HG03457 (cell line): ENCODE results near the gene SOHLH1.

Source experiments
- ATAC-seq: cut with Tn5 transposase; IDR thresholded peaks from one replicate; pipeline ENCODE4 v1.9.1; 2021; ENCODE audit warnings: moderate number of reproducible peaks; ENCODE audit not compliant: unreplicated experiment

Gene SOHLH1

DNA sequence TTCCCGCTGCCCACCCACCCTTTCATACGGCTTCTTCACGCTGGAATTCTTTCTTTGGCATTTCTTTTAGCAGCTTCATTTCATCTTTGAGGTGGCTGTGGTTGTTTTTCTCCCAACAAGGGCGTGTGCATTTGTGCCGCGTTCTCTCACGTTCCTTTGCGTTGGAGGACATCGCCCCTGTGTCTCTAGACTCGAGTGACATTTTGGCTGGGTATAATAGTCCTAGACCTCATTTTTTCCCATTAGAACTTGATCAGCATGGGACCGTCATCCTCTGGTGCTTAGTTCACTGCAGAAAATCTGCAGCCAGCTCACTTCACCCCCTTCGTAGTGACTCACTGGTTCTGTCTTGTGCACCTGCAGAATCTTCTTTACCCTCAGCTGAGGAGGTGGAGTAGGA, 32.2 kb upstream of the SOHLH1 start:
- no peak for ATAC-seq

DNA sequence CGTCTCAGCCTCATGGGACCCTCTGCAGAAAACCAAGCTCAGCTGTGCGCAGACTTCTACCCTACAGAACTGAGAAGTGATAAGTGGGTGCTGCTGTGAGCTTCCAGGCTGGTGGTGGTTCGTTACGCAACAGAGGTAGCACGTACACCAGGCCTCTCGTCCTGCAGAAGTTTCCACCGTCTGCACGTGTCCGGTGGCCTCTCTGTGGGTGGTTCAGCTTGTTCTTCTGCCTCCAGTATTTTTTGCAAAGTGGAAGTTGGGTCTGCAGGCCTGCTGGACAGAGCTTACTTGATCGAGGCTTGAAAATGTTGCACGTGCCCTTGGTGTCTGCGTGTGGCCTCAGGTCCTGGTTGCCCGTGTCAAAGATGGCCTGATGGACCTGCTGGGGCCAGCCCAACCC, 30.2 kb upstream of the SOHLH1 start:
- ATAC-seq, result no peak

DNA sequence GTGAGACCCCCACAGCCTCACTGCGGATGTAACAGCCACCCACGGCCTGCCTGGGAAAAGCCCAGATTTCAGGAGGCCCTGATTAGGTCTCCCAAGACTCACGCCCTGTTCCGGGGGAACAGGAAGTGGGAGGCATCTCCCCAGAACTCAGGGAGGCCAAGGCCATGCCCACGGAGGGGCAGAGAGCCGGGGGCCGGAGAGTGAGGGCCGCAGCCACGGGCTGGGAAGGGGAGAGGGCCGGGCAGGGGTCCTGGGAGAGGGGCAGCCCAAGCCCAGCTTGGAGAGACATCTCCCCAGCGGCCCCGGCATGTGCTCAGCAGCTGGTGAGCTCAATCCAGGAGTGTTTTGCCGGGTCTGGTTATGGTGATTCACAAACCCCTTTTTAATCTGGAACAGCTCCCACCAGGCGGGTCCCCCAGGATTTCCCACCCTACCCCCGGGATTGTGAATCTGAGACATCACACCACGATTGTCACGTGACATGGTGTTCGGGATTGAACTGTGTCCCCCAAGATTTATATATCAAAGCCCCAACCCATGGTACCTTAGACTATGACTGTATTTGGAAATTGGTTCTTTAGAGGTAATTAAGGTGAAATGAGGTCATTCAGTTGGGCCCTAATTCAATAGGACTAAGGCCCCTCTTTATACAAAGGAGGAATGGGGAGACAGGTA, 29.3 kb upstream of the SOHLH1 start:
- no peak for ATAC-seq

DNA sequence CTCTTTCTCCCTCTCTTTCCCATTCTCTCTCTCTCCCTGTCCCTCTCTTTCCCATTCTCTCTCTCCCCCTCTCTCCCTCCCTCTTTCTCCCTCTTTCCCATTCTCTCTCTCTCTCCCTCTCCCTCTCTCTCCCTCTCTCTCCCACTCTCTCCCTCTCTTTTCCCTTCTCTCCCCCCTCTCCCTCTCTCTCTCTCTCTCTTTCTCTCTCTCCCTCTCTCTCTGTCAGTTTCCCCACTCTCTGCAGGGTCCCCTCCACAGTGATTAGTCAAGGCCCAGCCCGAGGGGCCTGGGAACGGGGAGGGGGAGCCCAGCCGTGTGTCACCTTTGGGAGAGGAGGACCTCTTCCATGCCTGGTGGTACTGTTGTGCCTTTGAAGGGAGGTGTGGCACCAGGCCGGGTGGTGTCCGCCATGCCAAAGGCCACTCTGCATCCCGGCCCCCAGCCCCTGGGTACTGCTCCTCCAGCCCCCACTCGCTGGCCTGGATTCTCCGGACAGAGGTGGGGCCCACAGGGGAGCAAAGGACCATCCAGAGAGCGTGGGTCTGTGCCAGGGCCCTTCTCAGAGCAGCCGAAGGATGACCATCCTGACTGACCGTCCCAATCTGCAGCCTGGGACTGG, 28.1 kb upstream of the SOHLH1 start:
- no peak for ATAC-seq

DNA sequence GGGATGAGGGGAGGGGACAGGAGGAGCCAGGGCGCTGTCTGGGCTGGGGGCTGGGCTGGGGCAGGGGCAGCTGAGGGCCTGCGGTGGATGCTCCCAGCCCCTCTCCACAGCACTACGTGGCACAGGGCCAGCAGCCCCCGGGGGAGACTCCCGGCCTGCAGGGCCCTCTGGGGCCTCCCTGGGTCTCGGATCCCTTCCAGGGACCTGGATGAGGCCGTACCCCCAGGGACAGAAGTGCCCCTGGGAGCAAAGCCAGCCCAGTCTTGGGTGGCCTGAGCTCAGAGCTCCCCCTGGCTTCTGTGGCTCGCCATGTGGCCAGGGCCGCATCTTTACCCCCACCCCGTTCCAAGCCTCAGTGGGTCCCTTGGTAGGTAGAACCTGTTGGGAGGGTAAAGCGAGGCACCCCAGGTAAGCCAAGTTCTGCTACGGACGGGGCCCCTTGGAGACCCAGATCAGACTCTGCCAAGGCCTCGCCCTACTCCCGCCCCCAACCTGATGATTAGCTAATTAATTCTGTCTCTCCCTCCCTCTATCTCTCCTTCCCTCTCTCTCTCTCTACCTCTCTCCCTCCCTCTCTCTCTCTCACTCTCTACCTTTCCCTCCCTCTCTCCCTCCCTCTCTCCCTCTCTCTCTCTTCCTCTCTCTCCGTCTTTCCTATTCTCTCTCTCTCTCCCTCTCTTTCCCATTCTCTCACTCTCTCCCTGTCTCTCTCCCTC, 27.0 kb upstream of the SOHLH1 start:
- no peak for ATAC-seq

DNA sequence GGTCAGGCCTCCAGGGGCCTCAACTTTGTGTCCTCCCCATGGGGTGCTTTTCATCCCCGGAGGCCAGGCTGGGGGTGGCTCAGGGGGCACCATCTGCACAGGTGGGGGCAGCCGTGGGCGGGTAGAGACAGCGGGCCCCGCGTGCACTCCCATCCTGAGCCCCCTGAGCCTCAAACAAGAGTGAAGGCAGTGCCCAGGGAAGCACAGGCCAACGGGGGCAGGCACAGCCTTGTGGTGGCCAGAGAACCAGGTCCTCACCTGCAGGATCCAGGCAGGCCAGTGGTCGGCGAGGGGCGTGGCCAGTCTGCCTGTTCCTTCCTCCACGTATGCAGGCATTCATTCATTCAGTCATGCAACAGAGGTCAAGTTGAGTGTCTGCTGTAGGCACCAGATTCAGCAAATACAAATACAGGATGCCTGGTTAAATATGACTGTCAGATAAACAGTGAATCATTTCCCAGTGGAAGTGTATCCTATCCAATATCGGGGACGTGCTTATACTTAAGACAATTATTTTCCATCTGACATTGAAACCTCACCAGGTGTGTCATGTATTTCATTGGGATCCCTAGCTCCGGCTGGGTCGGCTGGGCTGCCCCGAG, 25.0 kb upstream of the SOHLH1 start:
- ATAC-seq, result no peak

DNA sequence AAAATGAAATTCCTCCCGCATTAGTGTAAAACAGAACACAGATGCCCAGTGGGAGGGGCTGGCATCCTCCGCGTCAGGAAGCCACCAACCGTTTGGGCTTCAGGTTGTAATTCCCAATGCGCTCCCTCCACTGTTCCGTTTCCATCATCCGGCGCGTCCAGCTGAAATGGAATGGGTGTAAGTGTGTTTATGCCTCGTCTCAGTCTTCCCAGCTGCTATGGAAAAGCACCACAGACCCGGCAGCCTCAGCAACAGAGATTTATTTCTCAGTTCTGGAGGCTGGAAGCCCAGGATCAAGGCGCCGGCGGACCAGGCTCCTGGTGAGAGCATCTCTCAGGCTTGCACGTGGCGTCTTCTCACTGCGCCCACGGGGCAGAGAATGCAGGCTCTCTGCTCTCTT, 23.1 kb upstream of the SOHLH1 start:
- no peak for ATAC-seq

DNA sequence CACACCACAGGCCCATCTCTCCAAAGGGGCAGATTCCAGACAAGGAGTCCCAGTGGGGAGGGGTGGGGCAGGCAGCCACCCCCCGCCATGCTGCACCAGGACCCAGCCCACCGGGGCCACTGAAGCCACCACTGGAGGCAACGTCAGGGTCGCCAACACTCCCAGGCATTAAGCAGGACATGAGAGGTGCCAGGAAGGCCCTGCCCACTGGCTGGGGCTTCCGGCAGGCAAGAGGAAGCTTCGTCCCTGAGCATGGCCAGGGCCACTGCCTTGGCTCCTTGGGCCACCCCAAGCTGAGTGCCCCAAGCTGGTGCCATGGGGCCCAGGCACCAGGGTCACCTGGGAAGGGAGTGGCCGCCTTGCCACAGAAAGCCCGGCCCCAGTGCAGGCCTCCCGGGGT, 20.2 kb upstream of the SOHLH1 start:
- no peak for ATAC-seq

DNA sequence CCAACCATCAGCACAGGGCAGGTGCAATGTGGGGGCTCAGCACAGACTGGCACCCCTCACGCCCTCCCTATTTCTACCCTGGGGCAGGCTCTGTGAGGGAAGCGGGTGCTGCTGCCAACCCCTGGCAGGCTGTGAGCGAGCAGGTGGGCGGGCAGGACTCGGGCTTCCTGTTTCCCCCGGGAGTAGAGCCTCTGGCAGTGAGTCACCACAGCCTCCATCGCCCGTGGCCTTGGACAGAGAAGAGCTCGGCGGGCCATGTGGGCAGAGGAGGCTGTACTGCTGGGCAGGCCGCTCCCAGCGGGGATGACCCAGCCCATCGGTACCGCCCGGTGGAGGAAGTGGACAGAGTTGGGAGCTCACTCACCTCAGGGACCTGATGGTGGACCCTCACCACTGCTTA, 19.3 kb upstream of the SOHLH1 start:
- ATAC-seq, result no peak

DNA sequence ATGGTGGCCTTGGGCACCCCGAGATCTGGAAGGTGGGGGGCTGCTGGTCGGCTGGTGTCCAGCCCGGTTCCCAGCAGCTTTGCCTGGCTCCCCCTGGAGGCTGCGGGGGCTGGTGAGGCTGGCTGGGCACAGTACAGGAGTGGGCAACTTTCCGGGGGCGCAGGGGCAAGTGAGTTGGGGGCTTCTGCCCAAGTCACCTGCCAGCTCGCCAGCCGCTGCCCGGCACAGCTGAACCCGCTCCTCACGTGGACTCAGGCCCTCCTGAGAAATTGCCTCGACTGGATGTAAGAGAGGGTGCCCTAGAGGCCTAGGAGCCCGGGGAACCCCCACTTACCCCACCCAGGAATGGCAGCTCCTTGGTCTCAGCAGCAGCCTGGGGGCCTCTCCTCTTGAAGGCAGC, 18.1 kb upstream of the SOHLH1 start:
- ATAC-seq, result no peak

DNA sequence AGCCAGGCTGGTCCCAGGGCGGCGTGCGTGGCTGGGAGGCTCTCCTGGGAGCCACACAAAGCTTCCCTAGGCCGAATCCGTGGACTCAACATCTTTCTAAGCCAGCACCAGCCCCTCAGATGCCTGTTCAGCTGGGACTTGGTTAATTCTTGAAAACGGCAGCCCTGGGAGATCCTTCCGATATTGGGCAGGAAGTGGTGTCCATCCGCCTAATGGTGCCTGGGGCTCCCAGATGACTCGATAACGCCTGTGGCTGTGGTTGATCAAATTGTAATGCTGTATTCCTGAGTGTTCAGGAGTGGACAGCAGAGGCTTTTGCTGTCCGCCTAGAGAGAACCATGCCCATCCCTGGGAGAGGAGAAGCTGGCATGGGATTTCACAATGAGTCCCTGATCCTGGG, 16.8 kb upstream of the SOHLH1 start:
- ATAC-seq, result no peak

DNA sequence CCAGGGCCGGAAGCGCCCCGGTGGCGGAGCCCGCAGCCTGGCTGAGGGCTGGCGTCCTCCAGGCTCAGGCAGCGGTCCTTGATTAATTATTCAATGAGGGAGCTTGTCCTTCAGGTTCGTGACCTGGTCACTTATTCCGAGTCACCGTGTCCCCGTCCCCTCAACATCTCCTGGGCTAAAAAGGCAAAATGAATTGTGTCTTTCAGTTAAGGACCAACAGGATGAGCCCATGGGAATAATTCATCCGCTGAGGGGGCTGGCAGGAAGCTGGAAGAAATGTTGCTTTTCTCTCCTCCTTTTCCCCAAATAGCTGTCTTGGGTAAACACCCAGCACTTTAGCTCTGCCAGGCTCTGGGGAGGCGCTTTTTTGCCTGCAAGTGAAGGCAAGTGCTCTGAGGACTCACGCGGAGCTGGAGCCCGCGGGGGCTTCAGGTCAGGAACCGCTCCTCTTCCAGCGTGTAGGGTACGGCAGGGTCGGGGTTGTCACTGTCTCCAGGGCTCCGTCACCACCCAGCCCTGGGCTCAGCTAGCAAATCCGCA, 15.8 kb upstream of the SOHLH1 start:
- no peak for ATAC-seq

DNA sequence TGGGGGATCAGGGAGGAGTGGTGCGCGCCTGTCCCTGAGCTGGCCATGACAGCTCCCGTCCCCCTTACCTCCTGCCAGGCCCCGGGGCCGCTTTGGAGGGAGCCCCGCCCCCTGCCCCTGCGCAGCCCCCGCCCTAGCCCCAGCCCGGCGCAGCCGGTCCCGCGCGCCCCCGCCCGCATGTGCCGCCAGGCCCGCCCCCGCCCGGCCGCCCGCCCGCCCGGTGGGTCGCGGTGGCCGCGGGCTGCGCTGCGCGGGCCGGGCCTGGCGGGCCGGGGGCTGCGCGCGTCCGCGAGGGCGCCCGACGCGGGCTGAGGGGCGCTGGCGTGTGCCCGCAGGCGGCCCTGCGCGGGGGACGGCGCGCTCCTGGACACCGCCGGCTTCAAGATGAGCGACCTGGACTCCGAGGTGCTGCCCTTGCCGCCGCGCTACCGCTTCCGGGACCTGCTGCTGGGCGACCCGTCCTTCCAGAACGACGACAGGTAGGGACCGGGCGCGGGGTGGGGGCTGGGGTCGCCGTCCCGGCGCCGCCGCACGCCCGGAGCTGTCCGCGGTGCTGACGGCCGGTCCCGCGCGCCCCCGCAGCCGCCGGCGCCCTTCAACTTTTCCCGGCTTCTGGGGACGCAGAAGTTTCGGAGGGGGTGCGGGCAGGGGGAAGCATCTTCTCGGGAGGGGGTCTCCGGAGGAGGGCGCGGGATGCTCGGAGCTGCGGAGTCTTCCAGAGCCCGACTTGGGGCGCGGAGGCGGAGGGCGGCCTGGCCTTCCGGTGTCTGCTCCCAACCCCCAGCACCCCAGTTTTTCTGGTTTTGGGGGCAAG, 15.2 kb upstream of the SOHLH1 start:
- ATAC-seq, result no peak

DNA sequence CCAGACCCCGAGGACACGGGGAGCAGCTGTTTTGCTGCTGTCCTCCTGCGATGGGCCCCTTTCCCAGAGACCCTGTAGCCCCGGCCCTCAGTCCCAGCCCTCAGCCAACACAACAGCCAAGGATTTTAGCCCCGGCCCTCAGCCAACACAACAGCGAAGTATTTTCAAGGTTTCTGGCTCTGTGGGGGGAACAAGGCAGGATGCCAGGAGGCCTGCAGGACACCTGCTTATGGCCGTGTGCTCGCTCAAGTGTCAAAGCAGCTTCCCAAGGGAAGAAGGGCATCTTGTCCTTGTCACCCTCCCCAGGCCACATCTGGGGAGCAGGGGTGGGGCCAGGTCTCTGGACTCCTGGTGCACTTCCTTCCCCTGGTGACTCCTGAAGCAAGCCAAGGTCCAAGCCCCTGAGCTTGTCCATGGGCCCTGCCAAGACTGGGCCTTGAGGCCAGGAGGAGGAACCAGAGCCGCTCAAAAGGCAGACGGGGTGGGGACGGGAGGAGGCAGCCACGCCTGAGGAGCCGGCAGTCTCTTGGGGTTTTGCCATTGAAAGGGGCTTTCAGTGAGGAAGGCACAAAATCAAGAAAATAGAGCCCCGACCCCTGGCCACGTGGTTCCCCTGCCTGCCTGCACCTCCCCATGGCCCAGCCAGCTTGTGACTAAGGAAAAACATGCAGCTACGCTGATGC, 13.5 kb upstream of the SOHLH1 start:
- no peak for ATAC-seq

DNA sequence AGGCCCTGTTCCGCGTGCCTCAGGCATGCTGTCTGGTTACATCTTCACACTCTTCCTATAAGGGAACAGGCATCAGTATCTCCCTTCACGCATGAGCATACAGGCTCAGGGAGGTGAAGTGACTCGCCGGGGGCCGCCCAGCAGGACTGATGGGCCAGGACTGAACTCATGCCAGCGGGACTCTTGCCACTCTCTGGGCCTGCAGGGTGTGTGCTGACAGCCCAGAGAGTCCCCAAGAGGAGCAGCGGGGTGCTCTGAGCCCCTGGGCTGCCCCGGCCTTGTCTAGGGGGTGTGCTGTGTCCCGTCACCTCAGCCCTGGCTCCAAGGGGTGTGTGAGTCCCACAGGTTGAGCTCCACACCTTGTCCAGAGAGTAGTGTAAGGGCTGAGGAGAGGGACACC, 12.6 kb upstream of the SOHLH1 start:
- ATAC-seq, result no peak

DNA sequence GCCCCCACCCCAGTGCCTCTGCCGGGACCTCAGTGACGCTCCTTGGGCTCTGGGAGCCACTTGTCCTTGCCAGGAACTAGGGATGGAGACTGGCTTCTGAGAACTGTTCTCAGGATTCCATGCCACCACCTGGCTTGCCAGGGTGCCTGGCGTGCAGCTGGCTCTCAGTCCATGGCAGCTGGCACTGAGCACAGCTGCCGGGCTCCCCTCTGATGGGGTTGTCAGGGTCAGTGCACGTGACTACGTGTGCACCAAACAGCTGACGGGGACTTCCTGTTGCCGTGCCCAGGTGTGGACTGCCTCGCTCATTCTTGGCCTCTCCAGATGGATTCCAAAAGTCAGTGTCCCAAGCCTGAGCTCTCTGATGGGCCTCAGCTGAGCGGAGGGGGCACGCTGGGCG, 12.1 kb upstream of the SOHLH1 start:
- no peak for ATAC-seq

DNA sequence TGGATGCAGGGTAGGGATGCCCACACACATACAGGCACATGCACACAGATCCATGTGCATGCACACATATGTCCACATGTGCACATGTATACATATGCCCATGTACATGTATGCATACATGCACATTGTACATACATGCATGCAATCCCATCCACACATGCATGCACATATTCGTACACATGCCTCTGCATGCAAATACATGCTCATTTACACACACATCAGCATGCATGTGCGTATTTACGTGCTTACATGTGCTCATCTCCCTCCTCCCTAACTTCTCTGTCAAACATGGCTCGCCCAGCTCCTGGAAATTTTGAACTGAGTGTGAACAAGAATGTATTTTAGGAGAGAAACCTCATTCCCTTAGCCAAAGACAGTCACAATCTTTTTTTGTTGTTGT, 8.9 kb upstream of the SOHLH1 start:
- no peak for ATAC-seq

DNA sequence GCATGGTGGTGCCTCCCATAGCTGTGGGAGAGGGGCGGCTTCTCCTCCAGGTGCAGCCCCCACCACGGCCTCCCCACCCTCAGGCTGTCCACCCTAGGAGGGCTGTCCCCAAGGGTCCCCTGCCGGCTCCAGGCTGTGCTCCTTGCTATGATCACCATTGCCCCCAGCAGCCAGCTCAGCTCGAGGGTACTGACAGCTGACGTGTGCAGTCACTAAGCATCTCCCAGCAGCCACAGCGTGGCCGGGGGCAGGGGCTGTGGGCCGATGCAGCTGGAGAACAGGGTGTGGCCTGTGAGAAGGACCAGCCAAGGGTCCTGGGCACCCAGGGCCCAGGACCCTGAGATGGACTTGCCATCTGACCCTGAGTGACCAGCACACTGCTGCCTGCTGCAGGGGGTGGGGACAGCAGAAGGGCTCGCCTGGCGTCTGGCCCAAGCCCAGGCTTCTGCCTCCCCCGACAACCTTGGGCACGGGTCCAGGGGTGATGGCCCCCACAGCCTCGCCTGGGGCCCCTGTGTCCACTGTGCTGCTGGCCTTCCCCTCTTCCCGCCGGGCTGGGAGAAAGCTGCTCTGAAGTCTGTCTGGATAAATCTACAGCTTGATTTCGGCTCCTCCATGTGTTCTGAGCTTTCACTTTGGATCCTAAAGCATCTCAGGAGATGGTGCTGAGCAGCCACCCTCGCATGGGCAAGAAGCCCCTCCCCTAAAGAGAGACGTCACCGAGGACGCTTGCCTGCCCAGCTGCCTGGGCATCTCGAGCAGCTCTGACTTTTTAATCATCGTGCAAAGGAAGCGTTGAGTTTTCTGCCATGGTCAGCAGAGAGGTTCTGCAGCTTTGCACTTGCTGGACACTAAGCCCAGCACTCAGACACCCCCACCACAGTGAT, 8.2 kb upstream of the SOHLH1 start:
- no peak for ATAC-seq

DNA sequence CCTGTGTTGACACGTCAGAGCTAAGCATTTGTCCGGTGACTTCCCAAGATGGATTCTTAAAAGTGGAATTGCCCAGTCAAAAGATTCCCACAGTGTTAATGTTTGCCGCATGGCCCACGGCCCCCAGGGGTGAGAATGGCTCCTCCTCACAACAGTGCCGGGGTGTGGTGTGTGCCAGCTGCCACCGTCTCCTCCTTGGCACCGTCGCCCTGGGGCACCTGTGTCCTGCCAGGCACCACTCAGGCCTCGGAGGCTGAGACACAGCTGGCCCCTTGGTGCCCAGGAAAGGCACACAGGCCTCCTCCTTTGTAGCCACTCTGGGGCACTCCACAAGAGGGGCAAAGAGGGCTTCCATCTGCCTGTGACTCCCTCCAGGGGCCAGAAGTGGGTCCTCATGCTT, 7.0 kb upstream of the SOHLH1 start:
- ATAC-seq, result no peak
